D721Med (cell line): ENCODE data around the gene B2M.
"Not testable (repeated sequence)": the region's sequence is repeated elsewhere in the genome, so short reads cannot be mapped to it uniquely, and the experiment has no call there.

Experiments
- DNase-seq: peaks from one replicate; pipeline ENCODE4 v3.0.0; 2011; ENCODE audit warnings: low spot score; ENCODE audit not compliant: insufficient read length
- FAIRE-seq: peaks from 2 replicates; lab custom pipeline; 2011; peaks lifted over from hg19 to GRCh38; lab: Jason Lieb, UNC
- TF ChIP-seq, protein P1 (sequence below): IDR thresholded peaks from 2 replicates; pipeline ENCODE4 v1.5.1; 2012; ENCODE audit warnings: mild to moderate bottlenecking, control low read depth; ENCODE audit not compliant: insufficient read depth; ENCODE audit errors: missing control alignments

Gene B2M

DNA sequence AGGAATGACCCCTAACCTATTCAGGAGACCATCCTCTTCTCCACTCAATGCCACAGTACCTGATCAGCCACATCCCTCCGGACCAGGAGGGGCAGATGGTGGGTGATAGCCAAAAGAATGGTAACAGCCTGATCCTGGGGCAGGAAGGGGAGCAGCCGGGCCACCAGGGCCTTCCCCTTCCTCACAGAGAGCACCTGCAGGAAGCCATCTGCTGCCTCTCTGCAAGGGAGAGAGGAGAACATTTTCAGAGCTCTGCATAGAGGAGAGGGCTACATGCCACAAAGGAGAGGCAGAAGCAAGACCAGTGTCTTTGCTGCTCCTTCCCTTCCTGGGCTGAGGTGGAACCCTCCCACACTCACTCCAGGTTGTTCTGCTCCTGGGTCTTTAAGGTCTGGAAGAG, 42.4 kb upstream of the B2M start:
- no peak for DNase-seq
- TF ChIP-seq, protein P1, sequence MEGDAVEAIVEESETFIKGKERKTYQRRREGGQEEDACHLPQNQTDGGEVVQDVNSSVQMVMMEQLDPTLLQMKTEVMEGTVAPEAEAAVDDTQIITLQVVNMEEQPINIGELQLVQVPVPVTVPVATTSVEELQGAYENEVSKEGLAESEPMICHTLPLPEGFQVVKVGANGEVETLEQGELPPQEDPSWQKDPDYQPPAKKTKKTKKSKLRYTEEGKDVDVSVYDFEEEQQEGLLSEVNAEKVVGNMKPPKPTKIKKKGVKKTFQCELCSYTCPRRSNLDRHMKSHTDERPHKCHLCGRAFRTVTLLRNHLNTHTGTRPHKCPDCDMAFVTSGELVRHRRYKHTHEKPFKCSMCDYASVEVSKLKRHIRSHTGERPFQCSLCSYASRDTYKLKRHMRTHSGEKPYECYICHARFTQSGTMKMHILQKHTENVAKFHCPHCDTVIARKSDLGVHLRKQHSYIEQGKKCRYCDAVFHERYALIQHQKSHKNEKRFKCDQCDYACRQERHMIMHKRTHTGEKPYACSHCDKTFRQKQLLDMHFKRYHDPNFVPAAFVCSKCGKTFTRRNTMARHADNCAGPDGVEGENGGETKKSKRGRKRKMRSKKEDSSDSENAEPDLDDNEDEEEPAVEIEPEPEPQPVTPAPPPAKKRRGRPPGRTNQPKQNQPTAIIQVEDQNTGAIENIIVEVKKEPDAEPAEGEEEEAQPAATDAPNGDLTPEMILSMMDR, result no peak
- FAIRE-seq, result no peak

DNA sequence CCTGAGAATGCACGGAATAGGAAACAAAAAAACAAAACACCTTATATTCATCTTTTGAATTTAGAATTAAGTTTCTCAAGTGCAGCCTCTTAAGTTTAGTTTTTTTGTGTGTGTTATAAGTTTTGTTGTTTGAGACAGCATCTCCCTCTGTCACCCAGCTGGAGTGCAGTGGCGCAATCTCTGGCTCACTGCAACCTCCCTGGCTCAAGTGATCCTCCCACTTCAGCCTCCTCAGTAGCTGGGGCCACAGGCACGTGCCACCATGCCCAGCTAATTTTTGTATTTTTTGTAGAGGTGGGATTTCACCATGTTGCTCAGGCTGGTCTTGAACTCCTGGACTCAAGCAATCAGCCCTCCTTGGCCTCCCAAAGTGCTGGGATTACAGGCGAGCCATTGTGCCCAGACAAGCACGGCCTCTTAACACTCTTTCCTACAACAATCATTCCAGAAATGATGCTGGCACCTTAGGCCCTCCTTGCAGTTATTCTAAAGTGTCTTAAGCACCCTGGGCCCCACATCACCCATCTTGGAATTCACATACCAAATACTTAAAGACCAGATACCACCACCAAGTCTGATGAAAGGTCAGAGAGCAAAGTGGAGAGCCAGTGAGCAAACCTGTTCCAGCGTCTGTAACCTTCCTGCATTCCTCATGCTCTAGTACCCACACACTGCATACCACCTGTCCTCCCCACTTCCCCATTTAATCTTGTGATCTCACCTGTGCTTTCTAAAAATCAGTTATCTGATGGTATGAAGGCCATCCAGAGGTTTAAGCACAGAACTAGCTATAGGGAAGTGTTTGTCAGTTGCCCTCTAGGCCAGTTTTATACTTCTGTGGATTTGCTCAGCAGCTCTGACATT, 41.0 kb upstream of the B2M start:
- DNase-seq, result no peak
- TF ChIP-seq, protein P1, result no peak
- FAIRE-seq, result no peak

DNA sequence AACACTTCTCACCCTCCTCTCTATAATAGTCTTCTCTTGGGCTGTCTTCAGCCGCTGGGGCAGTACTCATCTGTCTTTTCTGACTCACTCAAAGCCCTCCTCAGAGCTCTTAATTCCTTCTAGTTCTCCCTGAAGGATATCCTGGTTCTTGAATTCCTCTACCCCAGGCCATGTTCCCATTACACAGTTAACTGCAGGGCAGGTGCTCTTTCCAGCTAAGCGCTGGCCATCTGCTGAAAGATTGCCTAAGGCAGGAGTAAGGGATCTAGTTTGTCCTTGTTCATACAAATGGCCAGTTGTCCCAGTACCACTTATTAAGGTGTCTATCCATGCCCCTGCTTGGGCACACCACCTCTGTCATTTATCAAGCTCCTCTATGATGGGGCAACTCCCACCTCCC, 37.7 kb upstream of the B2M start:
- FAIRE-seq (no peak), DNase-seq (no peak)
- TF ChIP-seq, protein P1, result no peak

DNA sequence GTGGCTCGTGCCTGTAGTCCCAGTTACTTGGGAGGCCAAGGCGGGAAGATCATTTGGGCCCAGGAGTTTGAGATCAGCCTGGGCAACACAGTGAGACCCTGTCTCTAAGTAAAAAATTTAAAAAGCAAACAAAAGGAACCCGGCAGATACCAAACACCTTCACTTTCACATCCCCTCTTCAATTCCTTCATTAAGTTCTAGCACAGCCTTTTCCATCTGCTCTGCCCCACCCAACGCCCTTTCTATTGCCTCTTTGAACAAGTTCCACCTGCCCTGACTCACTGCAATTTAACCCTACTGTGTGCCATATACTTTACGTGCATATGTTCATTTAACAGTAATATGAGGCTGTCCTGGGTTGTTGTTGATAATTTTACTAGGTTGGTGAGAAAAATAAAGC, 35.4 kb upstream of the B2M start:
- no peak for DNase-seq
- TF ChIP-seq, protein P1, result no peak
- FAIRE-seq, result no peak

DNA sequence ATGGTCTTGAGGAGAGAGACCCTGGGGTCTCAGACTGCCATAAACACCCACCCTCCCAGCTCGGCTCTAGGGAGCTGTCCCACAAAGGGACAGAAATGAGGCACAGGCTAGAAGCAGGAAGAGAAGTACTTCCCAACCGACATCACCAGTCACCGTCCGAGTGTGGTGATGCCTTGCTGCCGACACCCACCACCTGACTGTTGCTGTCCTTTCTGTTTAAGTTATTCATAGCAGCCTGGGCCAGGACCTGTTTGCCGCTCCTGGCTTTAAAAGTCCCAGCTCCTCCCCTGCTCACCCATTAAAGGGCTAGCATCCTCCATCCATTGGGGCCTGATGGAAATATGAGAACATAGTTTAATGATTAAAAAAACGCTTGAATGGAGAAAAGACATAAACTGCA, 34.6 kb upstream of the B2M start:
- no peak for DNase-seq
- TF ChIP-seq, protein P1, result no peak
- no peak for FAIRE-seq

DNA sequence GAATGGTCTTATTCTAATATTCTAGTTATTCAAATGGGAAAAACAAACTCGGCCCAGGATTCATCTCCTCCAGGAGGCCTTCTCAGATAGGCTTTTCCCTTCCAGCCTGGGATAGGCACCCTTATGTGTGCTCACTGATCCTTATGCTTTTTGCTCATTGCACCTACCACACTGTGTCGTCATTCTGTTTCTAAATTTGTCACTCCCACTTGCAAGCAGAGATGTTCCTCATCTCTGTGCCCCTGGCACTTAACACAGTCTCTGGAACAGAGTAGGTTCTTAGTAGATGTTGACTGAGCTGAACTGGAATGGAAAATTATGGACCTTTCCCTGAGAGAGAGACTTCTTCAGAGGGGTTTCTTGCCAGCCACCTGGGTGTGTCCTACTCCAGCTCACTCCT, 29.1 kb upstream of the B2M start:
- TF ChIP-seq, protein P1, result no peak
- DNase-seq (no peak), FAIRE-seq (no peak)

DNA sequence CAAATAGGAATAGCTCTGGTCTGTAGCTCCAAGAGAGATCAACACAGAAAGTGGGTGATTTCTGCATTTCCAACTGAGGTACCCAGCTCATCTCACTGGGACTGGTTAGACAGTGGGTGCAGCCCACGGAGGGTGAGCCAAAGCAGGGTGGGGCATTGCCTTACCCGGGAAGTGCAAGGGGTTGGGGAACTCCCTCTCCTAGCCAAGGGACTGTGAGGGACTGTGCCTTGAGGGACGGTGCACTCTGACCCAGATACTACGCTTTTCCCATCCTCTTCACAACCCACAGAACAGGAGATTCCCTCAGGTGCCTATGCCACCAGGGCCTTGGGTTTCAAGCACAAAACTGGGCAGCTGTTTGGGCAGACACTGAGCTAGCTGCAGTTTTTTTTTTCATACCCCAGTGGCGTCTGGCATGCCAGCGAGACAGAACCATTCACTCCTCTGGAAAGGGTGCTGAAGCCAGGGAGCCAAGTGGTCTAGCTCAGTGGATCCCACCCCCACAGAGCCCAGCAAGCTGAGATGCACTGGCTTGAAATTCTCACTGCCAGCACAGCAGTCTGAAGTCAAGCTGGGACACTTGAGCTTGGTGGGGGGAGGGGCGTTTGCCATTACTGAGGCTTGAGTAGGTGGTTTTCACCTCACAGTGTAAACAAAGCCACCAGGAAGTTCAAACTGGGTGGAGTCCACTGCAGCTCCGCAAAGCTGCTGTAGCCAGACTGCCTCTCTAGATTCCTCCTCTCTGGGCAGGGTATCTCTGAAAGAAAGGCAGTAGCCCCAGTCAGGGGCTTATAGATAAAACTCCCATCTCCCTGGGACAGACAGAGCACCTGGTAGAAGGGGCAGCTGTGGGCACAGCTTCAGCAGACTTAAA, 28.3 kb upstream of the B2M start:
- FAIRE-seq, DNase-seq: not testable (repeated sequence)

DNA sequence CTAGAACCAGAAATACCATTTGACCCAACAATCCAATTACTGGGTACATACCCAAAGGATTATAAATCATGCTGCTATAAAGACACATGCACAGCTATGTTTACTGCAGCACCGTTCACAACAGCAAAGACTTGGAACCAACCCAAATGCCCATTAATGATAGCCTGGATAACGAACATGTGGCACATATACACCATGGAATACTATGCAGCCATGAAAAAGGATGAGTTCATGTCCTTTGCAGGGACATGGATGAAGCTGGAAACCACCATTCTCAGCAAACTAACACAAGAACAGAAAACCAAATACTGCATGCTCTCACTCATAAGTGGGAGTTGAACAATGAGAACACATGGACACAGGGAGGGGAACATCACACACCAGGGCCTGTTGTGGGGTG, 22.0 kb upstream of the B2M start:
- DNase-seq, FAIRE-seq: not testable (repeated sequence)

DNA sequence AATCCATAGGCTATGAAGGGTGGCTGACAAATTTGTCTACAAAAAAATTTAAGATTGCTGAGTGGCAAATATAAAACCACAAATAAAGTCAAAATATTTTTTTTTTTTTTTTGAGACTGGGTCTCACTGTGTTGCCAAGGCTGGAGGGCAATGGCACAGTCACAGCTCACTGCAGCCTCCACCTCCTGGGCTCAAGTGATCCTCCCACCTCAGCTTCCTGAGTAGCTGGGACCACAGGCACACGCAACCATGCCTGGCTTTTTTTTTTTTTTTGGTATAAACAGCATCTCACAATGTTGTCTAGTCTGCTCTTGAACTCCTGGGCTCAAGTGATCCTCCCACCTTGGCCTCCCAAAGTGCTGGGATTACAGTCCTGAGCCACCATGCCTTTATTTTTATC, 21.1 kb upstream of the B2M start:
- DNase-seq, FAIRE-seq: not testable (repeated sequence)
